H9 (cell line): Measurements from ENCODE around the gene SEC61B. TPM values are rescaled to one million over a fixed set of nuclear protein-coding genes. Genes with fewer than 3 reads are reported as not detected.

Source experiments
- DNase-seq: peaks from one replicate; pipeline ENCODE4 v3.0.0-alpha.2; 2017
- H2AFZ ChIP-seq: one replicate; pipeline ENCODE4 v1.6.1; 2013; ENCODE audit warnings: mild to moderate bottlenecking, low read length, control low read depth, moderate library complexity
- H2AK5ac ChIP-seq: 2 replicates; pipeline ENCODE4 v1.6.1; 2013; ENCODE audit warnings: low read length, control low read depth, mixed read lengths; ENCODE audit not compliant: insufficient read length
- H2BK120ac ChIP-seq: one replicate; pipeline ENCODE4 v1.6.1; 2013; ENCODE audit warnings: low read depth, mild to moderate bottlenecking, low read length, control low read depth, inconsistent platforms; ENCODE audit not compliant: poor library complexity, severe bottlenecking
- H2BK12ac ChIP-seq: 2 replicates; pipeline ENCODE4 v1.6.1; 2013; ENCODE audit warnings: low read length, control low read depth, mixed read lengths, low read depth; ENCODE audit not compliant: insufficient read length
- H2BK15ac ChIP-seq: 2 replicates; pipeline ENCODE4 v1.6.1; 2013; ENCODE audit warnings: low read depth, low read length, control low read depth
- H2BK20ac ChIP-seq: one replicate; pipeline ENCODE4 v1.6.1; 2013; ENCODE audit warnings: low read depth, mild to moderate bottlenecking, low read length, control low read depth, inconsistent platforms; ENCODE audit not compliant: poor library complexity, severe bottlenecking
- H2BK5ac ChIP-seq: 2 replicates; pipeline ENCODE4 v1.6.1; 2013; ENCODE audit warnings: low read length, control low read depth, mixed read lengths; ENCODE audit not compliant: insufficient read length
- H3K14ac ChIP-seq: 2 replicates; pipeline ENCODE4 v1.6.1; 2013; ENCODE audit warnings: low read length, control low read depth; ENCODE audit not compliant: insufficient read depth
- H3K18ac ChIP-seq: 2 replicates; pipeline ENCODE4 v1.6.1; 2013; ENCODE audit warnings: low read depth, mild to moderate bottlenecking, mixed read lengths, low read length, control low read depth; ENCODE audit not compliant: insufficient read length
- H3K23ac ChIP-seq: 2 replicates; pipeline ENCODE4 v1.6.1; 2013; ENCODE audit warnings: low read length, control low read depth, mixed read lengths, low read depth; ENCODE audit not compliant: insufficient read length
- H3K23me2 ChIP-seq: 2 replicates; pipeline ENCODE4 v1.6.1; 2013; ENCODE audit warnings: low read depth, mild to moderate bottlenecking, mixed read lengths, low read length, control low read depth; ENCODE audit not compliant: insufficient read length, poor library complexity, severe bottlenecking
- H3K27ac ChIP-seq: 2 replicates; pipeline ENCODE4 v1.5.1; 2013; ENCODE audit warnings: low read length, control low read depth, mixed read lengths, low read depth; ENCODE audit not compliant: insufficient read length
- H3K27me3 ChIP-seq: 2 replicates; pipeline ENCODE4 v1.6.1; 2013; ENCODE audit warnings: low read length, control low read depth, inconsistent platforms; ENCODE audit not compliant: insufficient read depth
- H3K4ac ChIP-seq: 2 replicates; pipeline ENCODE4 v1.6.1; 2013; ENCODE audit warnings: low read depth, mild to moderate bottlenecking, control low read depth, inconsistent platforms, low read length, moderate library complexity
- H3K4me1 ChIP-seq: 2 replicates; pipeline ENCODE4 v1.6.1; 2013; ENCODE audit warnings: low read length, control low read depth, inconsistent platforms; ENCODE audit not compliant: insufficient read depth
- H3K4me2 ChIP-seq: 2 replicates; pipeline ENCODE4 v1.6.1; 2013; ENCODE audit warnings: low read length, control low read depth, mixed read lengths; ENCODE audit not compliant: insufficient read length, insufficient read depth
- H3K56ac ChIP-seq: 2 replicates; pipeline ENCODE4 v1.6.1; 2013; ENCODE audit warnings: low read depth, mild to moderate bottlenecking, mixed read lengths, low read length, control low read depth; ENCODE audit not compliant: insufficient read length
- H3K79me1 ChIP-seq: 2 replicates; pipeline ENCODE4 v1.6.1; 2013; ENCODE audit warnings: low read depth, mild to moderate bottlenecking, moderate library complexity, low read length, control low read depth, inconsistent platforms; ENCODE audit not compliant: insufficient read depth, poor library complexity, severe bottlenecking
- H3K79me2 ChIP-seq: 2 replicates; pipeline ENCODE4 v1.6.1; 2013; ENCODE audit warnings: low read length, control low read depth, inconsistent platforms; ENCODE audit not compliant: insufficient read depth
- H3K9ac ChIP-seq: 2 replicates; pipeline ENCODE4 v1.6.1; 2013; ENCODE audit warnings: low read length, control low read depth, mixed read lengths; ENCODE audit not compliant: insufficient read length; ENCODE audit errors: extremely low read depth
- H3K9me3 ChIP-seq: one replicate; pipeline ENCODE4 v1.6.1; 2013; ENCODE audit warnings: low read depth, low read length, inconsistent platforms; ENCODE audit not compliant: control insufficient read depth
- H3T11ph ChIP-seq: one replicate; pipeline ENCODE4 v1.6.1; 2013; ENCODE audit warnings: mild to moderate bottlenecking, low read length, control low read depth, inconsistent platforms
- H4K20me1 ChIP-seq: one replicate; pipeline ENCODE4 v1.6.1; 2013; ENCODE audit not compliant: control insufficient read depth, insufficient read length, insufficient read depth
- H4K5ac ChIP-seq: 2 replicates; pipeline ENCODE4 v1.6.1; 2013; ENCODE audit warnings: low read depth, mild to moderate bottlenecking, mixed read lengths, low read length, control low read depth; ENCODE audit not compliant: insufficient read length
- H4K8ac ChIP-seq: replicated peaks from 2 replicates; pipeline ENCODE4 v1.6.1; 2013; ENCODE audit warnings: low read length, control low read depth, mixed read lengths, low read depth; ENCODE audit not compliant: insufficient read length
- H4K91ac ChIP-seq: 2 replicates; pipeline ENCODE4 v1.6.1; 2013; ENCODE audit warnings: low read depth, mild to moderate bottlenecking, moderate library complexity, mixed read lengths, low read length, control low read depth; ENCODE audit not compliant: insufficient read length
- H3K27ac Mint-ChIP-seq, 3 experiments: 2 replicates in 2 of 3; 3 replicates in 1 of 3; pipeline ENCODE4 v1.8.0; 2020 to 2021; ENCODE audit warnings: mixed read lengths in 3 of 3, mild to moderate bottlenecking in 1 of 3, moderate library complexity in 1 of 3
- H3K27me3 Mint-ChIP-seq: 2 replicates; pipeline ENCODE4 v1.8.0; 2021; ENCODE audit warnings: low read depth, mild to moderate bottlenecking, moderate library complexity, mixed read lengths
- H3K36me3 Mint-ChIP-seq, 3 experiments: 2 replicates in 2 of 3; 3 replicates in 1 of 3; pipeline ENCODE4 v1.8.0; 2020 to 2021; ENCODE audit warnings: low read depth in 3 of 3, mixed read lengths in 3 of 3; ENCODE audit not compliant: insufficient read depth in 1 of 3
- H3K4me1 Mint-ChIP-seq, 2 experiments: 2 replicates each; pipeline ENCODE4 v1.8.0; 2020; ENCODE audit warnings: mixed read lengths in 2 of 2
- H3K4me3 Mint-ChIP-seq, 2 experiments: 2 replicates in 1 of 2; 3 replicates in 1 of 2; pipeline ENCODE4 v1.8.0; 2020 to 2021; ENCODE audit warnings: mild to moderate bottlenecking in 2 of 2, mixed read lengths in 2 of 2, moderate library complexity in 1 of 2
- H3K9me3 Mint-ChIP-seq, 2 experiments: 2 replicates in 1 of 2; 3 replicates in 1 of 2; pipeline ENCODE4 v1.8.0; 2020; ENCODE audit warnings: mild to moderate bottlenecking in 2 of 2, mixed read lengths in 2 of 2, moderate library complexity in 1 of 2
- CTCF ChIP-seq: fragments of 200-600 bp; sonication (generic); conservative IDR thresholded peaks from 3 replicates; pipeline ENCODE4 v1.8.0; 2021; ENCODE audit warnings: antibody characterized with exemption, mild to moderate bottlenecking
- WGBS: extraction: QIAGEN DNeasy Blood & Tissue Kit; methylation state at CpG from one replicate; pipeline ENCODE4 v1.1.7; 2013; ENCODE audit warnings: missing lambda C conversion rate, low lambda C conversion rate, mixed read lengths; ENCODE audit not compliant: insufficient read length; ENCODE audit errors: extremely low coverage; 5-methylcytosine and 5-hydroxymethylcytosine counted together
- total RNA-seq: library from RNA; stranded (reverse); gene quantifications from 2 replicates; pipeline ENCODE4 v1.2.1, GENCODE V29; 2021

Gene SEC61B
- total RNA-seq, 1 experiment from 2014 or later = 142 TPM

- no peaks in the 10 kb centered on the region for H3K27me3 ChIP-seq
- no peaks in the 10 kb centered on the region for H4K20me1 ChIP-seq
- H3K14ac ChIP-seq = no peak overlapping the region
- no peak overlapping the region for H4K8ac ChIP-seq
- Mint-ChIP-seq H3K4me3 (no peak overlapping the region), H3K9me3 (no peaks in the 10 kb centered on the region), H3K27me3 (no peaks in the 10 kb centered on the region), H3K27ac (no peak overlapping the region), H3K4me1 (no peaks in the 10 kb centered on the region), H3K36me3 (peaks cover 4 to 27% (median 25%) of the 10 kb centered on the region in 3 experiments; a peak in 5 of 7 replicates)
- H3K4me2 ChIP-seq = no peak overlapping the region
- H4K5ac ChIP-seq = no peak overlapping the region
- no peaks in the 10 kb centered on the region for H3K79me2 ChIP-seq
- no peak for DNase-seq
- no peak overlapping the region for H3K9ac ChIP-seq
- H3K9me3 ChIP-seq = no peaks in the 10 kb centered on the region
- H3K27ac ChIP-seq = no peak overlapping the region
- H3K18ac ChIP-seq = no peak overlapping the region
- WGBS = no CpG with 5 or more reads among the region's 2 CpGs
- H3K79me1 ChIP-seq = no peaks in the 10 kb centered on the region
- no peak overlapping the region for H3K56ac ChIP-seq
- no peak overlapping the region for H2BK12ac ChIP-seq
- peak; percentile 76 for TF ChIP-seq CTCF
- no peak overlapping the region for H2BK120ac ChIP-seq
- H2AFZ ChIP-seq = no peak overlapping the region
- no peak overlapping the region for H4K91ac ChIP-seq
- H3T11ph ChIP-seq = no peak overlapping the region
- H2BK20ac ChIP-seq = no peak overlapping the region
- no peak overlapping the region for H3K4ac ChIP-seq
- no peaks in the 10 kb centered on the region for H3K23me2 ChIP-seq
- H3K4me1 ChIP-seq = no peaks in the 10 kb centered on the region
- H3K23ac ChIP-seq = no peak overlapping the region
- no peak overlapping the region for H2AK5ac ChIP-seq
- no peak overlapping the region for H2BK15ac ChIP-seq
- no peak overlapping the region for H2BK5ac ChIP-seq
Measured at GRCh38 chr9:99231711-99232110, 9.6 kb downstream of the SEC61B start.
